BE2C (cell line): ENCODE data around the gene HABP2.

Source experiments
- DNase-seq: peaks from one replicate; pipeline ENCODE4 v3.0.0-alpha.2; 2020
- H3K27me3 ChIP-seq: fragments of 250-450 bp; sonication (Bioruptor Pico); 2 replicates; pipeline ENCODE4 v1.5.1; 2020; ENCODE audit warnings: mild to moderate bottlenecking
- H3K36me3 ChIP-seq: fragments of 250-450 bp; sonication (Bioruptor Pico); 2 replicates; pipeline ENCODE4 v1.5.1; 2020; ENCODE audit warnings: mild to moderate bottlenecking
- H3K4me1 ChIP-seq: fragments of 250-450 bp; sonication (Bioruptor Pico); 2 replicates; pipeline ENCODE4 v1.5.1; 2020
- H3K4me3 ChIP-seq: 2 replicates; pipeline ENCODE4 v1.5.1; 2011; ENCODE audit warnings: low read depth, low read length
- H3K9me3 ChIP-seq: fragments of 250-450 bp; sonication (Bioruptor Pico); 2 replicates; pipeline ENCODE4 v1.5.1; 2020
- CTCF ChIP-seq: IDR thresholded peaks from 2 replicates; pipeline ENCODE4 v1.5.1; 2012; ENCODE audit warnings: mild to moderate bottlenecking, low read depth, low read length

HABP2 gene

GRCh38 chr10:113616244-113617074 lies 63.6 kb downstream of the HABP2 start:
- H3K36me3 ChIP-seq, result no peaks in the 10 kb centered on the region
- H3K4me3 ChIP-seq, result no peak overlapping the region
- peak; percentile 75 for TF ChIP-seq CTCF
- no peaks in the 10 kb centered on the region for H3K27me3 ChIP-seq
- peak; percentile 36 for DNase-seq
- no peaks in the 10 kb centered on the region for H3K4me1 ChIP-seq
- H3K9me3 ChIP-seq, result no peaks in the 10 kb centered on the region

GRCh38 chr10:113617086-113617485 lies 64.2 kb downstream of the HABP2 start:
- Histone ChIP-seq H3K4me1 (no peaks in the 10 kb centered on the region), H3K4me3 (no peak overlapping the region), H3K27me3 (no peaks in the 10 kb centered on the region), H3K9me3 (no peaks in the 10 kb centered on the region), H3K36me3 (no peaks in the 10 kb centered on the region)
- DNase-seq, result no peak
- no peak for TF ChIP-seq CTCF

GRCh38 chr10:113618338-113618737 lies 65.5 kb downstream of the HABP2 start:
- Histone ChIP-seq H3K27me3 (no peaks in the 10 kb centered on the region), H3K36me3 (no peaks in the 10 kb centered on the region), H3K4me1 (no peaks in the 10 kb centered on the region), H3K9me3 (no peaks in the 10 kb centered on the region), H3K4me3 (no peak overlapping the region)
- no peak for TF ChIP-seq CTCF
- no peak for DNase-seq

- Histone ChIP-seq H3K36me3 (no peaks in the 10 kb centered on the region), H3K4me3 (no peak overlapping the region), H3K9me3 (no peaks in the 10 kb centered on the region), H3K27me3 (no peaks in the 10 kb centered on the region), H3K4me1 (no peaks in the 10 kb centered on the region)
- TF ChIP-seq CTCF, result no peak
- no peak for DNase-seq
Measured at GRCh38 chr10:113619401-113619800, 66.5 kb downstream of the HABP2 start.

- TF ChIP-seq CTCF, result no peak
- Histone ChIP-seq H3K4me1 (no peaks in the 10 kb centered on the region), H3K36me3 (no peaks in the 10 kb centered on the region), H3K9me3 (no peaks in the 10 kb centered on the region), H3K27me3 (no peaks in the 10 kb centered on the region), H3K4me3 (no peak overlapping the region)
- no peak for DNase-seq
Measured at GRCh38 chr10:113620511-113620910, 67.7 kb downstream of the HABP2 start.

- H3K36me3 ChIP-seq, result no peaks in the 10 kb centered on the region
- no peaks in the 10 kb centered on the region for H3K9me3 ChIP-seq
- no peak overlapping the region for H3K4me3 ChIP-seq
- no peak for TF ChIP-seq CTCF
- DNase-seq, result no peak
- no peaks in the 10 kb centered on the region for H3K27me3 ChIP-seq
- H3K4me1 ChIP-seq, result no peaks in the 10 kb centered on the region
Measured at GRCh38 chr10:113620936-113621335, 68.1 kb downstream of the HABP2 start.
